Measurements from ENCODE around the gene PRPF8.
"Not testable (repeated sequence)": the region's sequence is repeated elsewhere in the genome, so short reads cannot be mapped to it uniquely, and the experiment has no call there.

The PRPF8 gene

GRCh38 chr17:1716912-1717695, 32.4 kb upstream of the PRPF8 start:
- in situ Hi-C loops (cut with MboI; ENCODE audit: low sequenced_read_pairs), result no loop called here

- in situ Hi-C loops (cut with MboI; ENCODE audit: low sequenced_read_pairs), result no loop called here
These were observed 31.6 kb upstream of the PRPF8 start for GRCh38 chr17:1716076-1716911.

- in situ Hi-C loops (cut with MboI; ENCODE audit: low sequenced_read_pairs), result no loop called here
These were observed 31.1 kb upstream of the PRPF8 start for GRCh38 chr17:1715803-1716075.

GRCh38 chr17:1714980-1715802, 30.5 kb upstream of the PRPF8 start:
- in situ Hi-C loops (cut with MboI; ENCODE audit: low sequenced_read_pairs), result no loop called here

- in situ Hi-C loops (cut with MboI; ENCODE audit: low sequenced_read_pairs), result no loop called here
These were observed 29.8 kb upstream of the PRPF8 start for GRCh38 chr17:1714427-1714979.

- in situ Hi-C loops (cut with MboI; ENCODE audit: low sequenced_read_pairs), result no loop called here
These were observed 29.3 kb upstream of the PRPF8 start for GRCh38 chr17:1713878-1714426.

GRCh38 chr17:1713160-1713877, 28.7 kb upstream of the PRPF8 start:
- in situ Hi-C loops (cut with MboI; ENCODE audit: low sequenced_read_pairs), result no loop called here

GRCh38 chr17:1712271-1712670, 27.6 kb upstream of the PRPF8 start:
- in situ Hi-C loops (cut with MboI; ENCODE audit: low sequenced_read_pairs), result no loop called here

GRCh38 chr17:1711804-1712203, 27.1 kb upstream of the PRPF8 start:
- in situ Hi-C loops (cut with MboI; ENCODE audit: low sequenced_read_pairs), result no loop called here

- in situ Hi-C loops (cut with MboI; ENCODE audit: low sequenced_read_pairs), result no loop called here
These were observed 26.3 kb upstream of the PRPF8 start for GRCh38 chr17:1710807-1711553.

- in situ Hi-C loops (cut with MboI; ENCODE audit: low sequenced_read_pairs), result no loop called here
These were observed 25.5 kb upstream of the PRPF8 start, which contains the start of gene TLCD2 for GRCh38 chr17:1709971-1710806. Gene TLCD2 (minus strand): TSS chr17:1710377. CDS start chr17:1710242, 135 bp downstream.

- in situ Hi-C loops (cut with MboI; ENCODE audit: low sequenced_read_pairs), result no loop called here
These were observed 24.8 kb upstream of the PRPF8 start for GRCh38 chr17:1709403-1709951.

- in situ Hi-C loops (cut with MboI; ENCODE audit: low sequenced_read_pairs), result not testable (repeated sequence)
These were observed 24.2 kb upstream of the PRPF8 start for GRCh38 chr17:1708791-1709346.

- in situ Hi-C loops (cut with MboI; ENCODE audit: low sequenced_read_pairs), result no loop called here
These were observed 22.4 kb upstream of the PRPF8 start for GRCh38 chr17:1707107-1707506.

- in situ Hi-C loops (cut with MboI; ENCODE audit: low sequenced_read_pairs), result no loop called here
These were observed 20.3 kb upstream of the PRPF8 start for GRCh38 chr17:1705004-1705403.

- in situ Hi-C loops (cut with MboI; ENCODE audit: low sequenced_read_pairs), result no loop called here
These were observed 18.4 kb upstream of the PRPF8 start for GRCh38 chr17:1703063-1703462.

- in situ Hi-C loops (cut with MboI; ENCODE audit: low sequenced_read_pairs), result not testable (repeated sequence)
These were observed 15.2 kb upstream of the PRPF8 start for GRCh38 chr17:1699891-1700290.

- in situ Hi-C loops (cut with MboI; ENCODE audit: low sequenced_read_pairs), result no loop called here
These were observed 13.0 kb upstream of the PRPF8 start for GRCh38 chr17:1697681-1698080.
